HepG2 (cell line): Measurements from ENCODE around the gene NCOR2. TPM values are rescaled to one million over a fixed set of nuclear protein-coding genes. Genes with fewer than 3 reads are reported as not detected.

Experiments used
- ATAC-seq: fragments of 200-7000 bp; cut with Tn5 transposase; 3 replicates; pipeline ENCODE4 v1.9.1; 2020; ENCODE audit warnings: mild to moderate bottlenecking, moderate library complexity
- BruUV-seq: library from RNA; stranded (reverse); fragments of 400-500 nt; replicated peaks from 2 replicates; lab custom pipeline; 2021; lab: Mats Ljungman, UMichigan
- CTCF ChIA-PET: fragments of 300-600 bp; formaldehyde crosslinking; extraction: SDS; loops from one replicate; lab custom pipeline; 2021; ENCODE audit warnings: low total read pairs, inconsistent platforms, low intra/inter-chr PET ratio; lab: Yijun Ruan, JAX
- POLR2A ChIA-PET: fragments of 350-600 bp; sonication (Branson Sonifier 250); formaldehyde crosslinking; loops from one replicate; lab custom pipeline; 2020; ENCODE audit warnings: antibody characterized with exemption, inconsistent platforms; lab: Yijun Ruan, JAX
- DNase-seq: peaks from one replicate; pipeline ENCODE4 v3.0.0-alpha.2; 2015; ENCODE audit warnings: low spot score
- FAIRE-seq: peaks from 3 replicates; lab custom pipeline; 2011; peaks lifted over from hg19 to GRCh38; lab: Jason Lieb, UNC
- H2AFZ ChIP-seq: one replicate; pipeline ENCODE4 v1.6.1; 2011; ENCODE audit warnings: low read length, inconsistent platforms
- H3K27ac ChIP-seq: fragments of 300-600 bp; 3 replicates; pipeline ENCODE4 v1.8.0; 2011; ENCODE audit warnings: mixed run types, mild to moderate bottlenecking, mixed read lengths, low read length, inconsistent platforms; ENCODE audit not compliant: insufficient read depth; ENCODE audit errors: extremely low read length
- H3K27me3 ChIP-seq, 2 experiments: fragments of 200-600 bp in 1 of 2; 2 replicates in 1 of 2; 3 replicates in 1 of 2; pipeline versions ENCODE4 v1.6.0 to v1.8.0; 2011; ENCODE audit warnings: low read length in 2 of 2, mild to moderate bottlenecking in 2 of 2, moderate library complexity in 2 of 2, inconsistent platforms in 1 of 2; ENCODE audit not compliant: insufficient read depth in 2 of 2, control insufficient read depth in 1 of 2
- H3K36me3 ChIP-seq, 2 experiments: fragments of 200-600 bp in 1 of 2; replicated peaks in 1 of 2; 2 replicates in 1 of 2; 3 replicates in 1 of 2; pipeline versions ENCODE4 v1.5.1 to v1.8.0; 2011; ENCODE audit warnings: low read length in 2 of 2, inconsistent platforms in 1 of 2; ENCODE audit not compliant: insufficient read depth in 2 of 2, control insufficient read depth in 1 of 2
- H3K4me1 ChIP-seq: 2 replicates; pipeline ENCODE4 v1.5.1; 2012; ENCODE audit warnings: low read length, inconsistent platforms; ENCODE audit not compliant: insufficient read depth
- H3K4me2 ChIP-seq: 2 replicates; pipeline ENCODE4 v1.6.0; 2011; ENCODE audit warnings: low read depth, low read length, inconsistent platforms
- H3K4me3 ChIP-seq, 3 experiments: fragments of 200-600 bp in 1 of 3; sonication (generic), shearing (Covaris generic) in 1 of 3; replicated peaks in 1 of 3; 2 replicates each; pipeline ENCODE4 v1.5.1; 2011 to 2016; ENCODE audit warnings: low read length in 3 of 3, inconsistent platforms in 2 of 3, low read depth in 2 of 3, mild to moderate bottlenecking in 2 of 3, control low read depth in 1 of 3, mixed read lengths in 1 of 3; ENCODE audit not compliant: insufficient read depth in 1 of 3
- H3K79me2 ChIP-seq: one replicate; pipeline ENCODE4 v1.6.1; 2011; ENCODE audit warnings: low read length, inconsistent platforms; ENCODE audit not compliant: insufficient read depth
- H3K9ac ChIP-seq: 2 replicates; pipeline ENCODE4 v1.6.0; 2011; ENCODE audit warnings: mild to moderate bottlenecking, low read depth, low read length, inconsistent platforms; ENCODE audit not compliant: insufficient read depth
- H3K9me3 ChIP-seq: 2 replicates; pipeline ENCODE4 v1.5.1; 2012; ENCODE audit warnings: mild to moderate bottlenecking, low read length
- H4K20me1 ChIP-seq: 2 replicates; pipeline ENCODE4 v1.6.0; 2011; ENCODE audit warnings: inconsistent platforms, mild to moderate bottlenecking, low read length, moderate library complexity; ENCODE audit not compliant: insufficient read depth
- ATF2 ChIP-seq: sonication (generic); formaldehyde crosslinking; IDR thresholded peaks from 2 replicates; pipeline ENCODE4 v1.4.0; 2020; ENCODE audit warnings: missing genetic modification reagents
- MXD1 ChIP-seq: sonication (generic); formaldehyde crosslinking; IDR thresholded peaks from 2 replicates; pipeline ENCODE4 v1.4.0; 2020; ENCODE audit warnings: mild to moderate bottlenecking, missing genetic modification reagents
- NFATC3 ChIP-seq: sonication (generic); formaldehyde crosslinking; IDR thresholded peaks from 2 replicates; pipeline ENCODE4 v1.5.1; 2020; ENCODE audit warnings: mild to moderate bottlenecking, missing genetic modification reagents
- NPAS2 ChIP-seq: sonication (generic); formaldehyde crosslinking; IDR thresholded peaks from 2 replicates; pipeline ENCODE4 v1.8.0; 2022; ENCODE audit warnings: mild to moderate bottlenecking, missing genetic modification reagents, borderline replicate concordance
- RXRB ChIP-seq: IDR thresholded peaks from 2 replicates; pipeline ENCODE4 v1.6.1; 2016; ENCODE audit warnings: borderline replicate concordance, missing genetic modification reagents, missing compliant biosample characterization
- ZBTB25 ChIP-seq: IDR thresholded peaks from 2 replicates; pipeline ENCODE4 v1.6.1; 2018; ENCODE audit warnings: missing genetic modification reagents
- ZNF280B ChIP-seq: sonication (generic); formaldehyde crosslinking; IDR thresholded peaks from 2 replicates; pipeline ENCODE4 v1.5.0; 2020; ENCODE audit warnings: missing genetic modification reagents, mild to moderate bottlenecking, borderline replicate concordance
- ZNF335 ChIP-seq: sonication (generic); formaldehyde crosslinking; IDR thresholded peaks from 2 replicates; pipeline ENCODE4 v1.4.0; 2020; ENCODE audit warnings: missing genetic modification reagents
- ZNF556 ChIP-seq: sonication (generic); formaldehyde crosslinking; IDR thresholded peaks from 2 replicates; pipeline ENCODE4 v1.4.0; 2020; ENCODE audit warnings: mild to moderate bottlenecking, missing genetic modification reagents, borderline replicate concordance
- WGBS: methylation state at CpG from one replicate; pipeline ENCODE4 v1.1.6; 2017; ENCODE audit warnings: low lambda C conversion rate; 5-methylcytosine and 5-hydroxymethylcytosine counted together
- in situ Hi-C: cut with HindIII; loops from 2 replicates; pipeline ENCODE4 v1.10.0; 2017; ENCODE audit warnings: low pct_unique_long_range_greater_than_20kb; ENCODE audit not compliant: extremely low pct_ligation_motif_present
- intact Hi-C: fragments of 100-400 bp; cut with micrococcal nuclease; formaldehyde crosslinking; loops from one replicate; pipeline ENCODE4 v1.10.0; 2022; ENCODE audit not compliant: unreplicated experiment
- polyA plus RNA-seq, 8 experiments: library from polyadenylated mRNA; depleted of rRNA in 3 of 8; stranded (reverse) in 7 of 8; unstranded in 1 of 8; fragments of >200 nt; fragmentation: Illumina TruSeq in 4 of 8; extraction: Trizol in 4 of 8; gene quantifications; 2 replicates each; pipeline versions ENCODE4 v1.2.1 to v1.2.3, GENCODE V29; 2011 to 2016; ENCODE audit warnings: low read depth in 4 of 8, missing spikeins in 1 of 8, mixed read lengths in 1 of 8; ENCODE audit not compliant: insufficient read depth in 1 of 8
- total RNA-seq, 5 experiments: library from RNA; depleted of rRNA; stranded (reverse); fragments of >200 nt; fragmentation: Illumina TruSeq; extraction: Trizol; gene quantifications; 2 replicates each; pipeline ENCODE4 v1.2.3, GENCODE V29; 2016; ENCODE audit warnings: low read depth in 1 of 5

Gene NCOR2
- total and polyA plus RNA-seq, 2 of the 13 experiments (the other 11 are each of a cell fraction or from before 2014, with no cell fraction given), result 4.5 to 5.7 TPM

GRCh38 chr12:124612410-124612680 is 44.9 kb upstream of the NCOR2 start:
- Histone ChIP-seq H3K4me3 (no peak overlapping the region), H3K27ac (no peak overlapping the region), H4K20me1 (no peaks in the 10 kb centered on the region), H3K9me3 (no peaks in the 10 kb centered on the region), H3K9ac (no peak overlapping the region), H3K79me2 (no peaks in the 10 kb centered on the region), H3K27me3 (peaks cover under 1 to 25% of the 10 kb centered on the region in 2 experiments; a peak in 4 of 5 replicates), H3K36me3 (no peaks in the 10 kb centered on the region), H2AFZ (no peak overlapping the region), H3K4me1 (peaks cover 38% of the 10 kb centered on the region), H3K4me2 (no peak overlapping the region)
- ATAC-seq (no peak), FAIRE-seq (no peak), DNase-seq (no peak)
- CTCF ChIA-PET, result no interaction called here
- in situ Hi-C loops (no loop called here), intact Hi-C loops (no loop called here)
- no peak for TF ChIP-seq ZBTB25 (CRISPR knock-in tag)
- TF ChIP-seq NPAS2 (CRISPR knock-in tag), result no peak
- no peak for TF ChIP-seq NFATC3
- TF ChIP-seq ATF2 (CRISPR knock-in tag), result no peak
- no peak for TF ChIP-seq ZNF556 (CRISPR knock-in tag)
- no peak for TF ChIP-seq ZNF280B (CRISPR knock-in tag)
- no peak for TF ChIP-seq MXD1 (CRISPR knock-in tag)
- TF ChIP-seq ZNF335 (CRISPR knock-in tag), result no peak
- no peak for TF ChIP-seq RXRB (CRISPR knock-in tag)
- POLR2A ChIA-PET, result no interaction called here
- no TSS peak for BruUV-seq
- 46% methylated on average over 3 of the region's 4 CpGs for WGBS
